Measurements from ENCODE around the gene ZNF556.
A peak's percentile ranks its signal among the peaks of the same experiment; 100 is the strongest.

The ZNF556 gene

DNA sequence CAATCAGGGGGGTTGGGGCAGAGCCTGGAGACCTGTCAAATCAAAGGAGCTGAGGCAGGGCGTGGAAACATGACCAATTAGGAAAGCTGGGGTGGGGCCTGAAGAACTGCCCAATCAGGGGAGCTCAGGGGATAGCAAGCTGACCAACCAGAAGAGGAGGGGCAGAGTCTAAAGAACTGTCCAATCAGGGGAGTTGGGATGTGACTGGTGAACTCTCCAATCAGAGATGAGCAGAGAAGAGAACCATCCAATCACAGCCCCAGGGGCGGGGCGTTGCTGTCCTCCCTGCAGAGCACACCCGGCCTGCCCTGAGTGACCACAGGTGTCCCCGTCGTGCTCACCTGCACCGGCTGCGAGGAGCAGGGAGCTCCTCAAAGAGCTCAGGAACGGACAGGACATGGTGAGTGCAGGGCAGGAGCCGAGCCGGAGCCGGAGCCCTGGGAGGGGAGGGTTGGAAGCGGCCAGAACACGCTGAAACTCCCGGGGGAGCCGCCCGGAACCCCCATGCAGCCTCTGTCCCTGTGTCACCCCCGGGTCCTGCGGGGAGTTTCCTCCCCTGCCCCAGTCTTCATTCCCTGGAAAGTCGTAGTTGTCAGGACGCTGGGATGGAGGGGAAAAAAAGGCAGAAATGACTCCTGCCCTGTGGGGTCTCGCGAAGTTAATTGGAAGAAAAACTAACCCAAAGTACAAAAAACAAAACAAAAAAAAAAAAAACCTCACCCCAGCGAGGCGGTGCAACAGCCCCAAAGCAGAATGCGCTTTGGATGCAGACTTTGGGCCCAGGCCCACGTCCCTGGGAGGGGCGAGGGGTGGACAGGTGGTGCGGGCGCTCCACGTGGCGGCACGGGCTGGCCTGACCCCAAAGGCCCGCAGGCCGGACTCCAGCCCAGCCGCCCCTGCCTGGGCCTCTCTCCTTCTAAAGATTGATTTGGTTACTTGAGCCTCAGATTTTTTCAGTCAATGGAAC, at the start of gene ZNF556:
Gene ZNF556, plus strand, starts transcription at position 311 of the 967 bp plus-strand sequence. Its CDS starts 87 bp downstream, at position 398.
- DNase-seq, result peak; percentile 14

DNA sequence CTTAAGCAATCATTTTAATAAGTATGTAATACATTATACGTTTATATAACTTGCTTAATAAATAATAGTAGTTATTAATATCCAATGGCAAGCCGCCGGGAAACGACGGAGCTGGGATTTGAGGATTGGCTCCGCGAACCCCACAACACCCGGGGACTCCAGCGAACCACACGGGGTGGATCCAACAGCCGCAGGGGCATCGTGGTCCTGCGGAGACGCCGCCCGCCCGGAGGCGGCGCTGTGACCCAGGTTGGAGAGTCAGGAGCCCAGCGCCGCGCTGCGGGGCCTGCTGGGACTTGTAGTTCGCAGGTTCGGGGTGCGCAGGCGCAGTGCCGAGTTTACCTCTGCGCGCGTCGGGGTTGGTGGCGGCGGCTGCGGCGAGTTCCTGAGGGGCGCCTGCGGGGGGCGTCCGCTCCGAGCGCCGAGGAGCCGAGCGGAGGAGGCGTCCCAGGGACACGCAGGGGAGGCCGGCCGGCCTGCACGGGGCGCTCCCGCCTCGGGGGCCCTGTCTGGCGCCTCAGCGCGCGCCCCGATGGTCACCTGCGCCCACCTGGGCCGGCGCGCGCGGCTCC, 47.5 kb upstream of the ZNF556 start, which contains the start of gene ZNF554:
Gene ZNF554, plus strand, starts transcription at position 329 of the 572 bp plus-strand sequence. Its CDS starts 204 bp downstream, at position 533.
- peak; percentile 98 for DNase-seq

DNA sequence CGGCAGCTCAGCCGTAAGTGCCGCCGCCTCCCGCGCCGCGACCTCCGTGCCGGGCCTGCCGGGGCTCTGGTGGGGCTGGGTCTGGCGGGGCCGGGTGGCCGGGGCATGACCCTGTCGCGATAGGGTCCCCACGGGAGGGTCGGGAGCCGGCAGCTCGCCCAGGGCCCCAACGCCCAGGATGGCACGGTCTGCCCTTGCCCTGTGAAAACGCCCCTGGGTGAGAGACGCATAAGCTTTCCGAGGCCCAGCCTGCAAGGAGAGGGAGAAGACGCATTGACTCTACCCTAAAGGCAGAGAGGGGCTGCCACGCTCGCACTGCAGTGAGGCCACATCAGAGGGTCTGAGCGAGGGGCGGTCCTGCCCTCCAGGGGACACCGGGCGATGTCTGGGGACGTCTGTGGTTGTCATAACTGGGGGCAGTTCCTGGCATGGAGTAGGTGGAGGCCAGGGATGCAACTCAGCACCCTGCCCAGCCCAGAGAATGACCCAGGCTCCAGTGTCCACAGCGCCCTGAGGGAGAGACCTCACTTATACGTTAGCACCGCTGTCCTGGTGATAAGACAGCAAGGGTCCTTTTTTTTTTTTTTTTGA, 46.9 kb upstream of the ZNF556 start:
- peak; percentile 35 for DNase-seq

- no peak for DNase-seq
These were observed 44.3 kb upstream of the ZNF556 start for GRCh38 chr19:2822846-2823245.

DNA sequence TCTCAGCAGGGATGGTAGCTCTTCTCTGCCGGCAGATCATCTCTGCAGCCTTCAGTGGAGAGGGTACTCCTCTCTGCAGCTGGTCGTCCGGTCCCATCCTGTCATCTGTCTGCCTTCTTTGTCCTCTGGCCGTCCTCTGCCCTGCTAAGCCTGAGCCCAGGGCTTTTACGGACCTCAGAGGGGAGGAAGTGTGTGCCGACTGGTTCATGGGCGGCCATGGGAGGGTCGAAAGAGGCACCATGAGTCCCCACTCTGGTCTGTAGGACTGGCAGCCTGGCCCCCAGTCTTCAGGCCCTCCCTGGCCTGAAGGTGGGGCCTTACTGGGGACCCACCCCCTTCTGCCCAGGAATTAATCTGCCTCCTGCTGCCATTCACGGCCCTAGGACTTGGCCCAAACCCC, 43.5 kb upstream of the ZNF556 start:
- no peak for DNase-seq

DNA sequence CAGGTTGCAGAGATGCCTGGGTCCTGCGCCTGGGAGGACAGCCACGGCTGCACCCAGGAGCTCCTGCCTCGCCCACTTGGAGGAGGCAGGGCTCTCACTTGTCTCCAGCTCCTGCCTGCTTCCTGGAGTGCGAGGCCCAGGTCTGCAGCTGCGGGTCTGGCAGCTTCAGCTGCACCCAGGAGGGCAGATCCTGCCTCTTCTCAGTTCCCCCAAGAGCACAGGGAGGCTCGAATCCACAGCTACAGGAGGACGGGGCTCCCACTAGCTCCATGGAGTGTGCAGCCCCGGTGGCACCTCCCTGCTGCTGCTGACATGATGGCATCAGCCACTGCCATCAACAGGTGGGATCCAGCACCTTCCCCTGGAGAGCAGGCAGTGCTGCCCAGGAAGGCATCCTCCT, 43.0 kb upstream of the ZNF556 start:
- DNase-seq, result no peak

DNA sequence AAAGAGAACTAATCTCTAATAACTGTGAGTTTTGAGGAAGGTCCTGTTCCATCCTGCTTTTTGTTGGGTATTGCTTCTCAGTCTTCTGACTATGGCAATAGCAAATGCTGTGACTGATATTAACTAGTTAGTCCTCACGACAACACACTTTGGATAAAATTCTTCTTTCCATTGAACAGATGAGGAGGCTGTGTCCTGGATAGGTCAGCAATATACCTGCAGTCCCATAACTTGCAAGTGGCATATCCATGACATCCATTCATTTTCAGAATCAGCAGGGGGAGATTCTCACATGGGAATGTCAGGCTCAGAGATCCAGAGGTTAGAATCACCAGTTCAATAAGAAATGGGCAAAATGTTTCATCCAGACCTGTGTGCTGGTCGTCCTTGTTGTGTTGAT, 40.1 kb upstream of the ZNF556 start:
- DNase-seq, result no peak

- DNase-seq, result no peak
These were observed 39.2 kb upstream of the ZNF556 start for GRCh38 chr19:2827840-2828489.

GRCh38 chr19:2834294-2834871, 32.8 kb upstream of the ZNF556 start:
- peak; percentile 20 for DNase-seq

- no peak for DNase-seq
These were observed 29.7 kb upstream of the ZNF556 start for GRCh38 chr19:2837430-2837829.

GRCh38 chr19:2840794-2841791, 26.0 kb upstream of the ZNF556 start, which contains the start of gene ZNF555:
Gene ZNF555, plus strand, starts transcription at chr19:2841475. Its CDS starts 98 bp downstream, at chr19:2841573.
- peak; percentile 100 for DNase-seq

- DNase-seq, result peak; percentile 26
These were observed 25.1 kb upstream of the ZNF556 start for GRCh38 chr19:2841855-2842574.

DNA sequence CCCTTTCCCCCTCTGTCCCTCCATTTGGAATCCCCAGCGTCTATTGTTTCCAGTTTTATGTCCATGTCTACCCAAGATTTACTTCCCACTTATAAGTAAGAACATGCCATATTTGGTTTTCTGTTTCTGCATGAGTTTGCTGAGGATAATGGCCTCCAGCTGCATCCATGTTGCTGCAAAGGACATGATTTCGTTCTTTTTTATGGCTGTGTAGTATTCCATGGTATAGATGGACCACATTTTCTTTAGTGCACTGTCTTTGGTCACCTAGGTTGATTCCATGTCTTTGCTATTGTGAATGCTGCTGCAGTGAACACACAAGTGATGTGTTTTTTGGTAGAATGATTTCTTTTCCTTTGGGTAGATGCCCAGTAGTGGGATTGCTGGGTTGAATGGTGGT, 22.0 kb upstream of the ZNF556 start:
- no peak for DNase-seq

DNA sequence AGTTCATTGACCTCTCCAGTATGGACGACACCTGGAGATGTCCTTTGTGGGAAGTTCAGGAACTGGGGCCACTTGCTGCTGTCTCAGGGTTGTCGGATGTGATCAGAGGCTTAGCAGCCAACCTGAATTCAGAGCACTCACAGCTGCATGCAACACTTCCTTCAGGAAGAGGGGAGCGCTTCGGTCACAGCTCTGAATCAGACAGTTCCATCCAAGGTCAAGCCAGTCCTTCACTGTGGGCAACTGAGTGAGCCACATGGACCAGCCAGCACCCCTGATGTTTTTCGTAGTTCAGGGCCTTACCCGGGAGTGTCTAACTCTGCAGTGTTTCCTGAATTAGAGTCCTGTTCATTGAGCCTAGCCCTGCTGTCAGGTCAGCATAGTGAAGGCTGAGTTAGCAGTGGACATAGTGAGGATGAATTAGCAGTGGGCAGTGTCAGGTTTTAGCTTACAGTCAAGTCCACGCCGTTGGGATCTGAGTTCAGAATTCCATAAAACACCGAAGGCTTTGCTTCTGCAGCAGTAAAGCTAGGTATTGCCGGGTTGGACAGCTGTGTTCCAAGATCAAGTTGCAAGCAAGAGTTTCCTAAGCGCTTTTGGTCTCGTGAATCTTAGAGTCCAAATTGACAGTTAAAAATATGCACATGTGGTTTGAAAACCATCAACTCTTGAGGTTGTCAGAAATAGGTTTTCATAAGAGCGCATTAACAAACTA, 20.8 kb upstream of the ZNF556 start:
- no peak for DNase-seq

GRCh38 chr19:2847507-2847906, 19.6 kb upstream of the ZNF556 start:
- no peak for DNase-seq

DNA sequence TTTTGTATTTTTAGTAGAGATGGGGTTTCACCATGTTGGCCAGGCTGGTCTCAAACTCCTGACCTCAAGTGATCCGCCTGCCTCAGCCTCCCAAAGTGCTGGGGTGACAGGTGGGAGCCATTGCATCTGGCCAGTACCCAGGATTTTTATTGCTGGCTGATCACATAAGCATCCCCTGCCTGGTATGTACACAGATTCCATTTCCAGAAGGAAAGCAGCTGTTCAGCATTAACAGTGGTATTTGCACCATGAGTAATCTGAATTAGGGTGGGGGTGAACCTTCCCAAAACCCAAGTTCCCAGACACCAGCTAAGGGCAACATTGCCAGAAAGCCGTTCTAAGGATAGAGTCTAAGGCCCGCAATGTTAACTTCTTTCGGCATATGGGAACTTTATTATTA, 18.5 kb upstream of the ZNF556 start:
- DNase-seq, result no peak

- DNase-seq, result no peak
These were observed 16.7 kb upstream of the ZNF556 start for GRCh38 chr19:2850256-2850925.

GRCh38 chr19:2852598-2852997, 14.5 kb upstream of the ZNF556 start:
- no peak for DNase-seq

GRCh38 chr19:2853015-2853606, 14.0 kb upstream of the ZNF556 start:
- no peak for DNase-seq

All from hematopoietic multipotent progenitor cell treated with erythropoietin and hydrocortisone succinate and interleukin-3 and kit ligand, for 6 days (in vitro differentiated cells).